GM21576 (cell line): ENCODE data around the gene PCNX2.
"Not testable (repeated sequence)": the region's sequence is repeated elsewhere in the genome, so short reads cannot be mapped to it uniquely, and the experiment has no call there.

Experiments
- ATAC-seq: cut with Tn5 transposase; IDR thresholded peaks from one replicate; pipeline ENCODE4 v1.9.1; 2021; ENCODE audit warnings: mild to moderate bottlenecking, moderate library complexity; ENCODE audit not compliant: unreplicated experiment

The PCNX2 gene

DNA sequence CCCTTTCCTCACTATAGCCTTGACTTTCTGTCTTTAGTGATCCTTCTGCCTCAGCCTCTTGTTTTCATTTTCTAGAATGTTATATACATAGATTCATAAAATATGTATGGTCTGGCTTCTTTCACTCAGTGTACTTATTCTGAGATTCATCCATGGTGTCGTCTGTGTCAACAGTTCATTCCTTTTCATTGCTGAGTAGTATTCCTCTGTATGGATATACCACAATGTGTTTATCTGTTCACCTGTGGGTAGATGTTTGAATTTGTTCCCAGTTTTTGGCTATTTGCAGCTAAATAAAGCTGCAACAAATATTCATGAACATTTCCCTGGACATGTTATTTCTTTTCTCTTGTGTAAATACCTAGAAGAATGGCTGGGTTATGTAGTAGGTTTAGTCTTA, 131.8 kb downstream of the PCNX2 start:
- no peak for ATAC-seq

GRCh38 chr1:233158322-233158721, 137.2 kb downstream of the PCNX2 start:
- ATAC-seq: no peak

GRCh38 chr1:233157245-233157644, 138.3 kb downstream of the PCNX2 start:
- ATAC-seq: no peak

GRCh38 chr1:233151861-233152260, 143.7 kb downstream of the PCNX2 start:
- ATAC-seq: no peak

GRCh38 chr1:233144434-233144833, 151.1 kb downstream of the PCNX2 start:
- ATAC-seq: no peak

DNA sequence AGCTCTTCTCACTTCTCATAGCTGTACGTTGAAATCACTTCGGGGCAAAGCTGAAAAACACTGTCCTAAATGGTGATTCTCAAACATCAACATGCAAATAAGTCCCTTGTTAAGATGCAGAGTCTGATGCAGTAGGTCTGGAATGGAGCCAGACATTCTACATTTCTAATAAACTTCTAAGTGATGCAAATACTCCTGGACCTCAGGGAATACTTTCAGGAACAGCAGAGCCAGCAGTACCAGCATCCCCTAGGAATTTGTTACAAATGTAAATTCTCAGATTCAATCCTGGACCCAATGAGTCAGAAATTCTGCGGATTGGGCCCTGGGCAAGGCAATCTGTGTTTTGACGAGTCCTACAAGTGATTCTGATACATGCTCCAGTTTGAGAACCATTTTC, 152.3 kb downstream of the PCNX2 start:
- no peak for ATAC-seq

GRCh38 chr1:233140974-233141373, 154.6 kb downstream of the PCNX2 start:
- ATAC-seq: no peak

DNA sequence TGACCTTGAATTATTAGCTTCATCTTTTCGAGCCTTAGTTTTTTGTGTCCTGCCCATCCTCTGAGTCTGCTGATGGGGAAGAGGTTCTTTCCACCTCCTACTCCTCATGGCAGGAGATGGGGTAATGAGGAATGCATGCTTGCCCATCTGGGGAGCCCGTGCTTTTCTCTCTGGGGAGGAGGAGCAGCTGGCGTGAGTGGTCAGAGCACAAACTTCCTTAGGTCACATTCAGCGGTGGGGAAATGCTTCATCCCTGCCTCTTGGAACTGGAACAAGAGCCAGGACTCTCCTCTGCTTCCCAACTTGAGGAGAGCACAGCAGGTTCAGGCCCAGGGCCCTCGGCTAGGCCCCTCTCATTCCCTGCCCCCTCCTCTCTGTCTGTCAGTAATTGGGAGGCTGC, 155.0 kb downstream of the PCNX2 start:
- no peak for ATAC-seq

DNA sequence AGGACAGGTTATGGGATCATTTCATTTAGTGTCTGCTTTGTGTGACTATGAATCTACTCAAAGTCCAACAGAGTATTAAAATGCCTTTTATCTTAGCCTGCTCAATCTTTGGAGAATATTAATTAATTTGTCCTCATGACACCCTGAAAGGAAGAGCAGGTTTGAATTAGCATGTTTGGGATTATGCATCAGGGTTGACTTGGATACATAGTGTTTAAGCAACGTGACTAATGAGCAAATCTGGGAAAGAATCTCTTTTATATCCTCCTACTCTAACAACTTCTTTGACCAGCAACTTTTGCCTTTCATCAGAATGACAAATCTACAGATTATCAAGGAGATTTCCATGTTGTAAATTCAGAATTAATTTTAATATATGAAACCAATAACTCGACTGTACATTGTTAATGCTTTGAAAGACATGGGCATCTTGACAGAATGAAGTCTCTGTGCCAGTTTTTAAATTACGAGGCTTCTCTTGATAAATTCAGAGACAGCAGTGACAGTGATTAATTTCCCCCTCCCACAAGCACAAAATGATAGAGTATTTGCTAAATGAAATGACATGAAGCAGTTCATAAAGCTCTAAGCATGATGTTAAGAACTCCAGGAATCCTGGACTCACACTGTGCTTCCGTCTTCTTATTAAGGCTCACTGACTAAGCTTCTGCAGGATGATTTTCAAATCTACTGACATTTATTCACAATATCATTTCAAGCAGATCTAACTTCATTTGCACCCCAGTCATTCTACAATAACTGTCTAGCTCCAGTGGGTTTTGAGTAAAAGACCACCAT, 156.5 kb downstream of the PCNX2 start:
- ATAC-seq: no peak

GRCh38 chr1:233135833-233136232, 159.7 kb downstream of the PCNX2 start:
- no peak for ATAC-seq

DNA sequence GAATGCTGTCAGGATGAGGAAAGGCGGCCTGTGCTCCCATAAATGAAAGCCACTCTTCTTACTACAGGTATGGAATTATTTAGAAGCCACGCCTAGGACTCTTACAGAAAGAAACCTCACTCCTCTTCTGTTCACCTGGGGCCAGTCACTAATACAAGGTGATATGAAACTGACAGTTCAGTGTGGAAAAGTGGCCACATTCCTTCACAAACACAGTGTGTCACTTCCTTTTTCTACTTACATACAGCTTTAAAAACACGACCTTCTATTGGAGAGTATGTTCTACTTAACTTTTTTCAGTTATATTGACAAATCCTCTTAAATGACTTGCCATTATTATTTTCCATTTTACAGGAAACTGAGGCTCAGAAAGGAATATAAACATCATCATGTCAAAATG, 163.1 kb downstream of the PCNX2 start:
- no peak for ATAC-seq

GRCh38 chr1:233129031-233129430, 166.5 kb downstream of the PCNX2 start:
- ATAC-seq: not testable (repeated sequence)

- no peak for ATAC-seq
Measured at GRCh38 chr1:233127157-233127556, 168.4 kb downstream of the PCNX2 start.

- no peak for ATAC-seq
Measured at GRCh38 chr1:233122779-233123178, 172.7 kb downstream of the PCNX2 start.

- no peak for ATAC-seq
Measured at GRCh38 chr1:233121947-233122559, 173.5 kb downstream of the PCNX2 start.

DNA sequence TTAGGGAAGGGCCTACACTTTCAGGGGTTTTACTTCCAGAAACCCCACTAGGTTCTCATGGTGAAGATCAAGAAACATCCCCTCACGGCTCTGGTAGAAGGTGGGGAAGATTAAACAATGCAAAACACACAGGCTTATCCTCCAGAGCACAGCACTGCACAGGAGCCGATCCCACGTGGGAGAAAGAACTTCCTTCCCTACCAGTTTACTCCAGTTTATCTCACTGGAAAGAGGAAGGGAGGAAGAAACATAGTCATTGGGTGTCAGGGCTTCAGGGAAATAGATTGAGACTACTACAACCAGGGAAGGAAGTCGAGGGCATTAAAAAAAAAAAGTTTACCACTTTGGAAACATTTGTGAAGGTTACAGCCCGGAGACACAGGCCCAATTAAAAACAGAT, 180.7 kb downstream of the PCNX2 start:
- no peak for ATAC-seq

GRCh38 chr1:233114159-233114558, 181.4 kb downstream of the PCNX2 start:
- no peak for ATAC-seq

DNA sequence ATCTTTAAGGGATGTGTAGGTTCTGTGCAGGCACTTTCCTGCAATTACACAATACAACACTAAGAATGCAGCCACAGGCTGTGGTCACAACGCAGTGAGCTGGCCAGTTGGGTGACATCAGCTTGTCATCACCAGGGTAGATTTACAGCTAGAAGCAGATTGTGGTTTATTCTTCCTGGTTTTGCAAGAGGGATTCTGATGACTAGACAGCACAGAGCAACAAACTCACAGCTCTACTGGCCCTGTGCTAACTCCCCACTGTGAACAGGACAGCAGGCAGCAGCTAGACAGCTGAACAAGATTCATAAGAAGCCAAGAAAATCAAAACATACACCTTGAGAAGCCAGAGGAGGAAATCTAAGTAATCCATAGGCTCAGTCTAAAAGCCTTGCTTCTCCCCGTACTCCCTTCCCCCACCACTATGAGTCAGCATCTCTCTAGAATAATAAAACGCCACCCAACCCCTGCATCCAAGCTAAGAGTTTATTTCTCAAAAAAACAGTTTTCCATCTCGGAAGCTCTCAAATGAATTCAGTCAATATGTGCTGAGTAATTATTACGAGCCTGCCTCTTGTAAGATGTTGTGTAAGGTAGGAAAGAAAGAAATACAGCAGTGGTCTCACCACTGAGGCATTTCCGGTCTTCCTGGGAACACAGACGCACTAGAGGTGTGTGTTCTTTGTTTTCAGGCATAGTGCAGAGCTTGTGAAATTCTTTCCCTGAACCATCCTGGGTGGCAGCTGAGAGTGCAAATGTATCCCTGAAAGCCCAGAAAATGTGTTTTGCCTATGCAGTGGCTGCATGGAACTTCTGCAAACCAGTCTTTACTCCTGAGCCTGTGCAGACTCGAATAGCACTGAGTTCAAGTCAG, 182.3 kb downstream of the PCNX2 start:
- ATAC-seq: no peak

DNA sequence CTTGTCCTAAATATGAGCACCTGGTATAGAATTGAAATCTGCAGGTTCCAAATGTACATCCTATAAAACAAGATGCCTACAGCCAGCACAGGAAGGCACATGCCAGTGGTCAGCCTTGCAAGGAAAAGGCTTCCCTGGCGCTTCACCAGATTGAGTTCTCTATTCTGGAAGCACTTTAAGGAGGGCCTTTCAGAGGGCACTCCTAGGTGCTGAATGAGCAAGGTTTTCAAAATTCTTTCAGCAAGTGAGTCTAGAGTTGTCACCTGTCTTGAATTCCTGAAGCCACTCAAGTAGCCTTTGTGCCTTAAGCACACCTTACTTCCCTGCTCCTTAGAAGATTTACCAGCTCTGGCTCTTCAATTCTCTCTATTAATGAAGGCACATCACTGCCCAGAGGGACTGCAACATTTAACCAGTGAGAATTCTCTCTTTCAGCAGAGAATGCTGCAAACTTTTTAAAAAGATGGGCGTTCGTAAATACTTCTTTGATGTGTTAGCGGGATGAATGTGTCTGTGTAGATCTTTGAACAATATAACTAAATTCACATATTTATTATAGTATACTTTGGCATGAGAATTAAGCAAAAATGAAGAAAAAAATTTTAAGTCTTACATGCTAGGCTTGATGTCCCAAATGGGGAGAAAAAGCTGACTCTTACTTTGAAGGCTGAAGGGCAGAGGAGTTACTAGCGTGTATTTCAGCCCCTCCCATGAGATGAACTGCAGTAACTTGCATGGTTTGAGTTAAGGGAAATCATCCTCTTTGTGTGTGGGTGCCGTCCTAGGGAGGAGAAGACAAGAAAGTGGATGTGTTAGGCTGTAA, 183.1 kb downstream of the PCNX2 start:
- no peak for ATAC-seq

DNA sequence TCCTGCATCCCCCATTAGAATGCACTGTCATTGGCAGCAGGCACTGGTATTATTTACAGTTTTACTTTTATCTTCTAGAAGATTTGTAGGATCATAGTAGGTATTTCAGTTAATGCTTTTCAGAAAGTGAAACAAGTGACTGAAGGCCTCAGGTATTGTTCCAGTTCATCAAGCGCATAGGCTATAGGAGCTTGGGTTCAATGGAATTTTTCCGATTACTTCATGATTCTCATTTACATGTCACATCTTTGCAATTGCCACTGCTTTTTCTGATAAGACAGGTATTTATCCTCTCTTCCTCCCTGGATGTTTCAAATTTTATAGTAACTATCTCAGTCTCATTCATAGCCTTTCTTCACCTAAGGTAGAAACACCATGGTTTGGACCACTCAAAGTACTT, 183.8 kb downstream of the PCNX2 start:
- ATAC-seq: no peak

DNA sequence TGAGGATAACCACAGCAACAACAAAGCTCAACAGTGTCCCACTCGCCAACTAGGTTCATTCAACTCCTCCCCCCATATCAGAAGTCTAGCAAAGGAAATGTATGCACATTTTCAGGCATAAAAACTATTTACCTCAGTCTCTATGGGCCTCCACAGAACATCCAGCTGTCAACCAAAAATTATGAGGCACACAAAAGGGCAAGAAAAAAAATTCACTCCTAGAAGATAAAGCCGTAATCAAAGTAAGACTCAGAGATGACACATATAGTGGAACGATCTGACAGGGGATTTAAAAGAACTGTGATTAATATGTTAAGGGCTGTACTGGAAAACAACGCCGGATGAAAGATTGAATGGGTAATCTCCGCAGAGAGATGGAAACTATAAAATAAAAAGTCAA, 186.4 kb downstream of the PCNX2 start:
- no peak for ATAC-seq
